Astrocyte of the cerebellum (primary cell): ENCODE results near the gene FBN3.

ENCODE experiments used
- DNase-seq: peaks from one replicate; pipeline ENCODE4 v3.0.0-alpha.2; 2011; ENCODE audit warnings: low read depth
- H3K4me3 ChIP-seq: 2 replicates; pipeline ENCODE4 v1.5.1; 2011; ENCODE audit warnings: mild to moderate bottlenecking, low read depth, low read length, moderate library complexity
- CTCF ChIP-seq: IDR thresholded peaks from 2 replicates; pipeline ENCODE4 v1.5.1; 2012; ENCODE audit warnings: low read length, low read depth, moderate library complexity, mild to moderate bottlenecking; ENCODE audit errors: missing control alignments
- in situ Hi-C: cut with HindIII; loops from 2 replicates; pipeline ENCODE4 v1.10.0; 2017; ENCODE audit warnings: low sequenced_read_pairs

Gene FBN3

GRCh38 chr19:8148410-8149260, 757 bp downstream of the FBN3 start:
- DNase-seq: no peak
- no peak for TF ChIP-seq CTCF
- in situ Hi-C loops: loop anchor here (10.0 kb wide), 1 partner anchor 184 kb away; no protein-coding TSS in a partner anchor
- H3K4me3 ChIP-seq: no peak overlapping the region

DNA sequence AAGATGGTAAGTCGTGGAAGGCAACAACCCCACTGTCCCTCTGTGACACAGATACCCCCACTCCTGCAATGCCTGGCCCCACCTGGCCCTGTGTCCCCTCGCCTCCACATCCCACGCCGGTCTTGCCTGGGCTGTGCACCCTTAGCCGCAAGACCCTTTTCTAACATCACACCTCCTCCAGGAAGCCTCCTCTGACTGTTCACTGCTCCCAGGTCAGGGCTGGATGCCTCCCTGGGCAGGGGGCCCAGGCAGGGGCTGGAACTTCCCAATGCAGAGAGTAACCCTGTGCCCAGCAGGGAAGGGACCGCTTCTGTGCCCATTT, 1.3 kb downstream of the FBN3 start:
- H3K4me3 ChIP-seq: no peak overlapping the region
- no peak for DNase-seq
- in situ Hi-C loops: loop anchor here (10.0 kb wide), 1 partner anchor 183 kb away; no protein-coding TSS in a partner anchor
- TF ChIP-seq CTCF: no peak

- in situ Hi-C loops: loop anchor here (10.0 kb wide), 1 partner anchor 183 kb away; no protein-coding TSS in a partner anchor
- TF ChIP-seq CTCF: no peak
- no peak for DNase-seq
- H3K4me3 ChIP-seq: no peak overlapping the region
These were observed 1.8 kb downstream of the FBN3 start for GRCh38 chr19:8147582-8147978.

GRCh38 chr19:8146877-8147581, 2.4 kb downstream of the FBN3 start:
- in situ Hi-C loops: loop anchor here (10.0 kb wide), 1 partner anchor 182 kb away; no protein-coding TSS in a partner anchor
- DNase-seq: no peak
- TF ChIP-seq CTCF: no peak
- H3K4me3 ChIP-seq: no peak overlapping the region

DNA sequence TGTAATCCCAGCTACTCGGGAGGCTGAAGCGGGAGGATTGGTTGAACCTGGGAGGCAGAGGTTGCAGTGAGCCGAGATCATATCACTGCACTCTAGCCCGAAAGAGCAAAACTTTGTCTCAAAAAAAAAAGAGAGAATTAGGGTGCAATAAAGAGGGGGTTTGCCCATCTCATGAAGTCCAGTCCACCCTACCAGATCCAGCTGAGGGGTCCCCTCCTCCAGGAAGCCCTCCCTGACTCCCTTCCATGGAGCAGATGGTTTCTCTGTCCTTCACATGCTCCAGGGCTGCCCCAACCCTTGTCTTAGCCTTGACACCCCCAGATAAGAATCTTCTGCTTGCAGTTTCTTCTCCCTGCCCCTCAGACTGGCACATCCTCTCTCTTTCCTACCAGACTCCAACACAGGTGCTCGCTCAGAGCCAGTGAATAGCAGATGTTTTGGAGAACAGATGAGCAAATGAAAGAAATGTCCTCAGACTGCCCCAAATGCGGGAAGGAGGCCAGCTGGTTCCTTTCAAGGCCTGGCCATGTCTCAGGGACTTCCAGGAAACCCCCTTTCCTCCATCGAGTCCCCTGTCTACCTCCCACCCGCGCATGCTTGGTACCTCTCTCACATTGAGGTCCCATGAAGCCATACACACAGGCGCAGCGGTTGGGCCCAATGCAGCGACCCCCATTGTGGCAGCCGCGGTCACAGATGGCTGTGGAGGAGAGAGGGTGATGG, 5.0 kb downstream of the FBN3 start:
- in situ Hi-C loops: loop anchor here (10.0 kb wide), 1 partner anchor 180 kb away; no protein-coding TSS in a partner anchor
- no peak for DNase-seq
- H3K4me3 ChIP-seq: no peak overlapping the region
- TF ChIP-seq CTCF: no peak

- DNase-seq: no peak
- in situ Hi-C loops: loop anchor here (10.0 kb wide), 1 partner anchor 178 kb away; no protein-coding TSS in a partner anchor
- H3K4me3 ChIP-seq: no peak overlapping the region
- no peak for TF ChIP-seq CTCF
These were observed 6.4 kb downstream of the FBN3 start for GRCh38 chr19:8143041-8143440.
